Measurements from ENCODE around the gene CHSY3.

- TF ChIP-seq CTCF (IDR thresholded peaks at IDR 0.05): no peak
- TF ChIP-seq POLR2A (IDR thresholded peaks at IDR 0.05): no peak
Measured at GRCh38 chr5:130159968-130160367, 255.7 kb downstream of the CHSY3 start.
